ENCODE results near the gene GPR39. TPM values are rescaled to one million over a fixed set of nuclear protein-coding genes. Genes with fewer than 3 reads are reported as not detected.

GPR39 gene
- total RNA-seq, 1 experiment from 2014 or later = 20.9 TPM

DNA sequence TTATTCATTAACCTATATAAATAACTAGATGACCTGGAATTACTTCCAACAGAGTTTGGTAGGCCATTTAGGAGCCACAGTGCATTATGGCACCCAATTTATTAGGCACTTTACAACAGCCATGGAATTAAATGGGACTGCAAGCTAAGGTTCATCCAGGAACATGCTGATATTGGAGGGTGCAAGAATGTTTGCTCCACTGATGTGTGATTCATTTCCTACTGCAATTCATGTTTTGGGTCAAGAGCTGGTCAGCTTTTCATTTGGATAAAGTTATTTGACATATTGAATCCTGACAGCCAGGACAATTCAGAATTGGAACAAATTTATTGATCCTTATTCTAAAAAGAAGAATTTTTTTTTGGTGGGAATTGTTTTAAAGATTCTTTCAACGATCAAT, 265.2 kb downstream of the GPR39 start:
- no peak overlapping the region for H3K27ac ChIP-seq
- H2AFZ ChIP-seq = no peak overlapping the region
- H3K79me2 ChIP-seq (ENCODE audit: low read depth) = no peaks in the 10 kb centered on the region
- no peaks in the 10 kb centered on the region for H3K9me3 ChIP-seq (ENCODE audit: insufficient read depth, low read depth)
- H3K36me3 ChIP-seq (ENCODE audit: low read depth) = no peaks in the 10 kb centered on the region
- no peak overlapping the region for H3K4me2 ChIP-seq
- no peaks in the 10 kb centered on the region for H3K4me1 ChIP-seq (replicated peaks; ENCODE audit: insufficient read depth)
- intact Hi-C loops (cut with micrococcal nuclease; ENCODE audit: unreplicated experiment) = no loop called here
- CTCF ChIA-PET = no interaction called here
- DNase-seq = no peak
- POLR2A ChIA-PET (ENCODE audit: unreplicated experiment) = no interaction called here
- no peaks in the 10 kb centered on the region for H3F3A ChIP-seq (ENCODE audit: insufficient read depth, low read depth)
- no peaks in the 10 kb centered on the region for H3K9me2 ChIP-seq (ENCODE audit: insufficient read depth)
- H3K27me3 ChIP-seq (ENCODE audit: insufficient read depth, low read depth) = no peaks in the 10 kb centered on the region
- H4K20me1 ChIP-seq (ENCODE audit: insufficient read depth) = no peaks in the 10 kb centered on the region
- BruUV-seq (replicated peaks) = no TSS peak
- no peak for TF ChIP-seq CTCF (conservative IDR thresholded peaks at IDR 0.05)
- no peak for TF ChIP-seq EZH2 (IDR thresholded peaks at IDR 0.05; ENCODE audit: low read depth)
- H3K4me3 ChIP-seq = no peak overlapping the region

DNA sequence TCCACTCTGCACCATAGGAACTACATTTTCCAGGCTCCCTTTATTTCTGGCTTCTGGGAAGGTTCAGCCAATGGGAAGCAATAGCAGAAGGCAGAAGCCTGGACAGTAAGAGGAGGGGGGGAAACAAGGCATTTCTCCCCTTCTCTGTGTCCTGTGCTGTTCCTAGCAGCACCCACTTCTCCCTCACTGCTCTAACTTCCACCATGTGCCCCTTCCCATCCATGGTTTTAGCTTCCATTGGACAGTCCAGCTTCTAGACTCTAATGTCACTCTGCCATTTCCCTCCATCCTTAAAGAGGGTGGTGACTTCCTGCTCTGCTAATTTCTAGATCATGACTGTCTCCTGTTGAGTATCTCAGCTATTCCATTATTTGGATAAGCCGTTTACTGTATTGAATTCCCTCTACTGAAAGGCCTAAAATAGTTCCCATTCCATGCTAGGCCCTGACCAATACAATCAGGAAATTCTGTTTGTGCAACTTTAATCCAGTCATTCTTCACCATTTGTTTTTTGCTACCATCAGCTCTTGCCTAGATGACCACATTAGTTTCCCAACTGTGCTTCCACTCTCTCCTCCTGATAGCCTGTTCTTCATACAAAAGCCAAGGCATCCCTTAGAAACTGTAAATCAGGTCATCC, 274.2 kb downstream of the GPR39 start:
- intact Hi-C loops (cut with micrococcal nuclease; ENCODE audit: unreplicated experiment) = no loop called here
- no peaks in the 10 kb centered on the region for H3F3A ChIP-seq (ENCODE audit: insufficient read depth, low read depth)
- H4K20me1 ChIP-seq (ENCODE audit: insufficient read depth) = no peaks in the 10 kb centered on the region
- H3K79me2 ChIP-seq (ENCODE audit: low read depth) = no peaks in the 10 kb centered on the region
- no TSS peak for BruUV-seq (replicated peaks)
- no peaks in the 10 kb centered on the region for H3K36me3 ChIP-seq (ENCODE audit: low read depth)
- no peak overlapping the region for H2AFZ ChIP-seq
- no peak overlapping the region for H3K27ac ChIP-seq
- H3K9me2 ChIP-seq (ENCODE audit: insufficient read depth) = no peaks in the 10 kb centered on the region
- DNase-seq = no peak
- no peak overlapping the region for H3K4me2 ChIP-seq
- CTCF ChIA-PET = no interaction called here
- H3K4me1 ChIP-seq (replicated peaks; ENCODE audit: insufficient read depth) = no peaks in the 10 kb centered on the region
- POLR2A ChIA-PET (ENCODE audit: unreplicated experiment) = no interaction called here
- H3K4me3 ChIP-seq = no peak overlapping the region
- TF ChIP-seq CTCF (conservative IDR thresholded peaks at IDR 0.05) (no peak), EZH2 (IDR thresholded peaks at IDR 0.05; ENCODE audit: low read depth) (no peak)
- no peaks in the 10 kb centered on the region for H3K27me3 ChIP-seq (ENCODE audit: insufficient read depth, low read depth)
- H3K9me3 ChIP-seq (ENCODE audit: insufficient read depth, low read depth) = no peaks in the 10 kb centered on the region

DNA sequence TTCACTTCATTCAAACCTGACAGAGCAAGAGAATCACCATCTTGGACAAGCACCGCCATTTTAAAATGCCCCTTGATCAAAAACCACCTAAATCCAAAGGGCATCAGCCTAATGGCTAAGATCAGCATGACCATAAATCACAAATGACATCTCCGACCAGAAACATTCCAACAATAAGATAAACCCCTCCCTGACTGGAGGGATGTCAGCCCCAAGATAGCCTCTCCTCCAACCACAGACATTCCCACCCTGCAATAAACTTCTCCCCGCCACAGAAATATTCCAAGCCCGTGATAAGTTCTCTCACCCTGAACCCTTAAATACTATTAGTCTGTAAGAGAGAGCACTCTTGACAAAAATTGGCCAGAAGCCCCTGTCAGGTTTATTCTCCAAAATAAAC, 275.0 kb downstream of the GPR39 start:
- Histone ChIP-seq H2AFZ (no peak overlapping the region), H3K9me3 (ENCODE audit: insufficient read depth, low read depth) (no peaks in the 10 kb centered on the region), H3K4me3 (no peak overlapping the region), H3K27ac (no peak overlapping the region), H3K4me2 (no peak overlapping the region), H3K9me2 (ENCODE audit: insufficient read depth) (no peaks in the 10 kb centered on the region), H4K20me1 (ENCODE audit: insufficient read depth) (no peaks in the 10 kb centered on the region), H3K27me3 (ENCODE audit: insufficient read depth, low read depth) (no peaks in the 10 kb centered on the region), H3K79me2 (ENCODE audit: low read depth) (no peaks in the 10 kb centered on the region), H3F3A (ENCODE audit: insufficient read depth, low read depth) (no peaks in the 10 kb centered on the region), H3K4me1 (replicated peaks; ENCODE audit: insufficient read depth) (no peaks in the 10 kb centered on the region), H3K36me3 (ENCODE audit: low read depth) (no peaks in the 10 kb centered on the region)
- no TSS peak for BruUV-seq (replicated peaks)
- no peak for DNase-seq
- ChIA-PET POLR2A (ENCODE audit: unreplicated experiment) (no interaction called here), CTCF (no interaction called here)
- TF ChIP-seq CTCF (conservative IDR thresholded peaks at IDR 0.05) (no peak), EZH2 (IDR thresholded peaks at IDR 0.05; ENCODE audit: low read depth) (no peak)
- intact Hi-C loops (cut with micrococcal nuclease; ENCODE audit: unreplicated experiment) = no loop called here
